OCI-LY7 (cell line): ENCODE data around the gene TSHZ2. TPM values are rescaled to one million over a fixed set of nuclear protein-coding genes. Genes with fewer than 3 reads are reported as not detected.
A peak's percentile ranks its signal among the peaks of the same experiment; 100 is the strongest.

Experiments
- BruUV-seq: library from RNA; stranded (reverse); fragments of 400-500 nt; replicated peaks from 2 replicates; lab custom pipeline; 2021; lab: Mats Ljungman, UMichigan
- CTCF ChIA-PET: fragments of 300-600 bp; sonication (Branson Sonifier 250); formaldehyde crosslinking; loops from one replicate; lab custom pipeline; 2022; ENCODE audit warnings: antibody characterized with exemption; ENCODE audit not compliant: unreplicated experiment; lab: Charles Lee
- POLR2A ChIA-PET: fragments of 300-600 bp; sonication (Branson Sonifier 250); formaldehyde crosslinking; loops from one replicate; lab custom pipeline; 2022; ENCODE audit warnings: antibody characterized with exemption; lab: Charles Lee
- DNase-seq: peaks from one replicate; pipeline ENCODE4 v3.0.0-alpha.2; 2015; ENCODE audit warnings: low spot score
- H2AFZ ChIP-seq: fragments of 200-600 bp; sonication (generic), shearing (Covaris generic); 2 replicates; pipeline ENCODE4 v1.6.1; 2014; ENCODE audit warnings: mild to moderate bottlenecking, antibody characterized with exemption, low read length, moderate library complexity
- H3K27ac ChIP-seq: fragments of 200-600 bp; sonication (generic); 2 replicates; pipeline ENCODE4 v1.5.1; 2014; ENCODE audit warnings: mixed run types, low read depth, mild to moderate bottlenecking, moderate library complexity, low read length, inconsistent platforms; ENCODE audit not compliant: poor library complexity, severe bottlenecking
- H3K36me3 ChIP-seq: fragments of 200-600 bp; sonication (generic); 2 replicates; pipeline ENCODE4 v1.6.1; 2014; ENCODE audit warnings: mild to moderate bottlenecking, antibody characterized with exemption, low read length, moderate library complexity, mixed read lengths; ENCODE audit not compliant: insufficient read depth
- H3K4me1 ChIP-seq: fragments of 200-600 bp; sonication (generic); 2 replicates; pipeline ENCODE4 v1.5.1; 2014; ENCODE audit warnings: mild to moderate bottlenecking, low read length; ENCODE audit not compliant: insufficient read depth, poor library complexity, severe bottlenecking
- H3K4me2 ChIP-seq: fragments of 200-600 bp; sonication (generic); 2 replicates; pipeline ENCODE4 v1.6.1; 2014; ENCODE audit warnings: mild to moderate bottlenecking, low read length
- H3K4me3 ChIP-seq: fragments of 200-600 bp; sonication (generic); 2 replicates; pipeline ENCODE4 v1.5.1; 2014; ENCODE audit warnings: mild to moderate bottlenecking, low read depth, low read length; ENCODE audit not compliant: poor library complexity, severe bottlenecking
- H3K79me2 ChIP-seq: fragments of 200-600 bp; sonication (generic); 2 replicates; pipeline ENCODE4 v1.6.1; 2016; ENCODE audit warnings: low read depth, mild to moderate bottlenecking, low read length, moderate library complexity, mixed read lengths; ENCODE audit not compliant: insufficient read depth
- H3K9me2 ChIP-seq: fragments of 200-600 bp; sonication (generic); 2 replicates; pipeline ENCODE4 v1.6.1; 2016; ENCODE audit warnings: mild to moderate bottlenecking, low read length, mixed read lengths; ENCODE audit not compliant: insufficient read depth
- H3K9me3 ChIP-seq: fragments of 200-600 bp; sonication (generic); 2 replicates; pipeline ENCODE4 v1.6.1; 2014; ENCODE audit warnings: mild to moderate bottlenecking, mixed run types, low read length, mixed read lengths
- H4K20me1 ChIP-seq: fragments of 200-600 bp; sonication (generic); 2 replicates; pipeline ENCODE4 v1.6.1; 2014; ENCODE audit warnings: mild to moderate bottlenecking, antibody characterized with exemption, low read length, moderate library complexity, mixed read lengths; ENCODE audit not compliant: insufficient read depth
- EZH2phosphoT487 ChIP-seq: fragments of 200-600 bp; sonication (generic); IDR thresholded peaks from 2 replicates; pipeline ENCODE4 v1.6.1; 2018; ENCODE audit warnings: low read depth, borderline replicate concordance, mild to moderate bottlenecking, mixed run types, antibody characterized with exemption, low read length, moderate library complexity, mixed read lengths
- intact Hi-C: fragments of 100-400 bp; cut with micrococcal nuclease; formaldehyde crosslinking; loops from one replicate; pipeline ENCODE4 v1.10.0; 2022; ENCODE audit not compliant: unreplicated experiment
- total RNA-seq, 2 experiments: library from RNA; depleted of rRNA in 1 of 2; stranded (reverse); fragments of >200 nt in 1 of 2; shearing (Covaris generic) in 1 of 2; gene quantifications; 2 replicates each; pipeline ENCODE4 v1.2.3, GENCODE V29; 2014 to 2022
- TF ChIP-seq, protein P1 (sequence below): fragments of 200-600 bp; sonication (generic); conservative IDR thresholded peaks from 2 replicates; pipeline ENCODE4 v1.5.1; 2014; ENCODE audit warnings: mild to moderate bottlenecking, antibody characterized with exemption, low read length, moderate library complexity, mixed read lengths

The TSHZ2 gene
- total RNA-seq, 2 experiments from 2014 or later = not detected

DNA sequence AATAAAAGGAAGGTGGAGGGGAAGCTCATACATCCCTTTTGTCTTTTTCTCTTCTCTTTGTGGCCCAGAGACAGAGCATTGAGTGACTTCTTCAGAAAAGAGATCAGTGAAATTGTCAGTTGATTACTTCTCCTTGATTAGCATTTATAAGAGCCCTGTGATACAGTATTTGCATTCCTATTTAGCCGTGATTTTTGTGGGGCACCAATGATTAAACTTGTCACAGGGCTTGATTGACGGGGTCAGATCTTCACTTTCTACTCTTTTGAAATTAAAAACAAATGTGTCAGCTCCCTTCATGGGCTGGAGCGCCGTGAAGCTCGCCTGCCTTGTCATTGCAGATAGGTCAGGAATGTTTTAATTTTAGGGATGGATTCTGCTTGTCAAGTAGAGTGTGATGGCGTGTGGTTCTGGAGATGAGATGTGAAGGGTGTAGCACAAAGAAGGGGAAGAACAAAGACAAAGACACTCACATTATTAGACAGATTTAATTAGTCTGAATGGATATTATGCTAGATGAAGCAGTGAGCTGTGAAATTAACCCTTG is 454.7 kb downstream of the TSHZ2 start:
- H3K27ac ChIP-seq = no peak overlapping the region
- TF ChIP-seq, protein P1, sequence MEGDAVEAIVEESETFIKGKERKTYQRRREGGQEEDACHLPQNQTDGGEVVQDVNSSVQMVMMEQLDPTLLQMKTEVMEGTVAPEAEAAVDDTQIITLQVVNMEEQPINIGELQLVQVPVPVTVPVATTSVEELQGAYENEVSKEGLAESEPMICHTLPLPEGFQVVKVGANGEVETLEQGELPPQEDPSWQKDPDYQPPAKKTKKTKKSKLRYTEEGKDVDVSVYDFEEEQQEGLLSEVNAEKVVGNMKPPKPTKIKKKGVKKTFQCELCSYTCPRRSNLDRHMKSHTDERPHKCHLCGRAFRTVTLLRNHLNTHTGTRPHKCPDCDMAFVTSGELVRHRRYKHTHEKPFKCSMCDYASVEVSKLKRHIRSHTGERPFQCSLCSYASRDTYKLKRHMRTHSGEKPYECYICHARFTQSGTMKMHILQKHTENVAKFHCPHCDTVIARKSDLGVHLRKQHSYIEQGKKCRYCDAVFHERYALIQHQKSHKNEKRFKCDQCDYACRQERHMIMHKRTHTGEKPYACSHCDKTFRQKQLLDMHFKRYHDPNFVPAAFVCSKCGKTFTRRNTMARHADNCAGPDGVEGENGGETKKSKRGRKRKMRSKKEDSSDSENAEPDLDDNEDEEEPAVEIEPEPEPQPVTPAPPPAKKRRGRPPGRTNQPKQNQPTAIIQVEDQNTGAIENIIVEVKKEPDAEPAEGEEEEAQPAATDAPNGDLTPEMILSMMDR = no peak
- no peak for TF ChIP-seq EZH2phosphoT487
- no peaks in the 10 kb centered on the region for H3K36me3 ChIP-seq
- H3K4me2 ChIP-seq = no peak overlapping the region
- H3K9me2 ChIP-seq = no peaks in the 10 kb centered on the region
- intact Hi-C loops = no loop called here
- no peak for DNase-seq
- H4K20me1 ChIP-seq = no peaks in the 10 kb centered on the region
- no peaks in the 10 kb centered on the region for H3K4me1 ChIP-seq
- H2AFZ ChIP-seq = 0 out of 2 replicates have a peak overlapping the region, but pooled peaks have one; percentile 24
- BruUV-seq = no TSS peak
- POLR2A ChIA-PET = interaction anchor here (0.6 kb wide), 1 partner anchor 530 kb away, joined by 3 read pairs; no protein-coding TSS in a partner anchor
- H3K9me3 ChIP-seq = no peaks in the 10 kb centered on the region
- CTCF ChIA-PET = no interaction called here
- no peak overlapping the region for H3K4me3 ChIP-seq
- H3K79me2 ChIP-seq = no peaks in the 10 kb centered on the region

DNA sequence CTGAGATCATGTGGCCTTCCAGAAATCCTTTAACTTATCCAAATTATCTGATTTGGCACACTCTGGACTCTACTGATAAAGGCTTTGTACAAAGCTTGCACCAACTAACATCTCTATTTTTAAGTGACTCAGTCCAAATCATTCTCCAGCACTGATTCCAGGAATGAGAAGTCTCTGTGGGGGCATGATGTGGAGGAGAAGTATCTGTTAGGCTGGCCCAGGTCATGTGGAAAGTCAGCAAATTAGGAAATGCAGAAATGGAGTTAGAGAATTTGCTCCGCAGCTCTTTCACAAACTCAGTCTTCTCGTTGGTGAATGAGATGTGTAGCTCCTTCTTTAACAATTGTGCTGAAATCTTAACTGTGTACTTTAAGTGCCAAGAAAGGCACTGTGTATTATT is 455.8 kb downstream of the TSHZ2 start:
- Histone ChIP-seq H3K4me3 (no peak overlapping the region), H3K4me2 (no peak overlapping the region), H3K9me3 (no peaks in the 10 kb centered on the region), H4K20me1 (no peaks in the 10 kb centered on the region), H3K9me2 (no peaks in the 10 kb centered on the region), H3K27ac (no peak overlapping the region), H3K79me2 (no peaks in the 10 kb centered on the region), H2AFZ (no peak overlapping the region), H3K4me1 (no peaks in the 10 kb centered on the region), H3K36me3 (no peaks in the 10 kb centered on the region)
- no peak for DNase-seq
- POLR2A ChIA-PET = interaction anchor here (0.5 to 0.7 kb wide), 2 partner anchors 63 to 715 kb away, joined by 5 read pairs; no protein-coding TSS in a partner anchor
- BruUV-seq = no TSS peak
- no peak for TF ChIP-seq EZH2phosphoT487
- TF ChIP-seq, protein P1 = no peak
- CTCF ChIA-PET = no interaction called here
- intact Hi-C loops = no loop called here

DNA sequence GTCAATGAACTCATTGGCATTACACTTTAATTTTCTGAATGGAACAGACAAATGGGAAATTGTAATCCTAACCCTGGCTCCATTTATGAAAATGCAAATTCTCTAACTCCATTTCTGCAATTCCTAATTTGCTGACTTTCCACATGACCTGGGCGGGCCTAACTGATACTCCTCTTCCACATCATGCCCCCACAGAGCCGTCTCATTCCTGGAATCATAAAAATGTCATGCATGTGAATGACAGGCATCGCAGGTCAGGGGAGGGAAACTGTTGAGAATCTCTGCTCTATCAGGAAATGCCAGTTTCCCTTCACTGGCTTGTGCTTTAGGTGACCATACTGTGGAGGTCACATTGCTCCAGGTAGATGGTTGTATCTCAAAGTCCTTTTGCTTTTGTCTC is 456.4 kb downstream of the TSHZ2 start:
- intact Hi-C loops = no loop called here

More for the DNA sequence above, 456.4 kb downstream of the TSHZ2 start:
- Histone ChIP-seq H3K79me2 (no peaks in the 10 kb centered on the region), H3K4me2 (no peak overlapping the region), H3K9me3 (no peaks in the 10 kb centered on the region), H4K20me1 (no peaks in the 10 kb centered on the region), H3K4me3 (no peak overlapping the region), H3K36me3 (no peaks in the 10 kb centered on the region), H3K4me1 (no peaks in the 10 kb centered on the region), H2AFZ (no peak overlapping the region), H3K9me2 (no peaks in the 10 kb centered on the region), H3K27ac (no peak overlapping the region)
- no peak for DNase-seq
- CTCF ChIA-PET = no interaction called here
- no TSS peak for BruUV-seq
- POLR2A ChIA-PET = interaction anchor here (0.5 kb wide), 1 partner anchor 63 kb away, joined by 5 read pairs; no protein-coding TSS in a partner anchor
- TF ChIP-seq, protein P1 = no peak
